ENCODE data around the gene DGKI. TPM values are rescaled to one million over a fixed set of nuclear protein-coding genes. Genes with fewer than 3 reads are reported as not detected.
A peak's percentile ranks its signal among the peaks of the same experiment; 100 is the strongest.

DGKI gene
- total and polyA plus RNA-seq, 8 donors: under 0.01 to 5.1 (median 0.20) TPM; not detected in 3

GRCh38 chr7:137592232-137592896, 254.4 kb downstream of the DGKI start:
- Histone ChIP-seq H3K9me3 (no peaks in the 10 kb centered on the region), H3K27me3 (no peaks in the 10 kb centered on the region), H3K4me1 (peaks cover 0 to 18% (median 4%) of the 10 kb centered on the region in 4 donors), H3K27ac (peak overlapping the region in 2 of 5 donors; percentile 24 to 33), H3K4me3 (no peak overlapping the region), H3K36me3 (no peaks in the 10 kb centered on the region)
- TF ChIP-seq POLR2AphosphoS5 (IDR thresholded peaks at IDR 0.05): no peak
- TF ChIP-seq, protein P1, sequence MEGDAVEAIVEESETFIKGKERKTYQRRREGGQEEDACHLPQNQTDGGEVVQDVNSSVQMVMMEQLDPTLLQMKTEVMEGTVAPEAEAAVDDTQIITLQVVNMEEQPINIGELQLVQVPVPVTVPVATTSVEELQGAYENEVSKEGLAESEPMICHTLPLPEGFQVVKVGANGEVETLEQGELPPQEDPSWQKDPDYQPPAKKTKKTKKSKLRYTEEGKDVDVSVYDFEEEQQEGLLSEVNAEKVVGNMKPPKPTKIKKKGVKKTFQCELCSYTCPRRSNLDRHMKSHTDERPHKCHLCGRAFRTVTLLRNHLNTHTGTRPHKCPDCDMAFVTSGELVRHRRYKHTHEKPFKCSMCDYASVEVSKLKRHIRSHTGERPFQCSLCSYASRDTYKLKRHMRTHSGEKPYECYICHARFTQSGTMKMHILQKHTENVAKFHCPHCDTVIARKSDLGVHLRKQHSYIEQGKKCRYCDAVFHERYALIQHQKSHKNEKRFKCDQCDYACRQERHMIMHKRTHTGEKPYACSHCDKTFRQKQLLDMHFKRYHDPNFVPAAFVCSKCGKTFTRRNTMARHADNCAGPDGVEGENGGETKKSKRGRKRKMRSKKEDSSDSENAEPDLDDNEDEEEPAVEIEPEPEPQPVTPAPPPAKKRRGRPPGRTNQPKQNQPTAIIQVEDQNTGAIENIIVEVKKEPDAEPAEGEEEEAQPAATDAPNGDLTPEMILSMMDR (IDR thresholded peaks at IDR 0.05): peak in 5 of 7 experiments; percentile 22 to 50 (median 30)
- peak in 1 of 2 donors; percentile 87 for DNase-seq
- 26 to 32% (median 31%) methylated on average over 6 of the region's 6 CpGs for WGBS, 5 donors
- intact Hi-C loops (cut with DNase I; ENCODE audit: low total_unique reads): no loop called here

DNA sequence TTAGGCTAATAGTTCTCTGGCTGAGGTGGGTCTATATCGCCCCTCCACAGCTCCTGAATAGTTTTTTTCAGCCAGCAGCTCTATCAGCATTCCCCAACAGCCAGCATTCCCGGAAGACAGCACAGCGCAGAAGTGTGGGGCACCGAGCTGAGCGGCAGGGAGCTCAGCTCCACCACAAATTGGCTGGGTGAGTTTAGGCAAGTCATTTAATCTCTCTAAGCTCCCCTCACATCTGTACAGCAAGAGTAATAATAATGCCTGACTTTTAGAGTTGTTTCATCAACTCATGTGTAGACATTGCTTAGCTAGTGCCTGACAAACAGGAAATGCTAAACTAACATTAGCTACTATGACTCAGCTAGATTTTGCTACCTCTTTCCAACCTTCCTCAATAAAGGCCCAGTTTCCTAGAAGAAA, 255.3 kb downstream of the DGKI start:
- intact Hi-C loops (cut with DNase I; ENCODE audit: low total_unique reads): no loop called here
- peaks cover 0 to 18% (median 4%) of the 10 kb centered on the region in 4 donors for H3K4me1 ChIP-seq
- H3K4me3 ChIP-seq: no peak overlapping the region
- no peaks in the 10 kb centered on the region for H3K36me3 ChIP-seq
- no peaks in the 10 kb centered on the region for H3K9me3 ChIP-seq
- DNase-seq: peak in 1 of 2 donors; percentile 31
- WGBS, 5 donors: 53 to 73% (median 70%) methylated on average over 5 of the region's 5 CpGs
- H3K27ac ChIP-seq: peak overlapping the region in 3 of 5 donors; percentile 0 to 44 (median 33)
- no peaks in the 10 kb centered on the region for H3K27me3 ChIP-seq
- TF ChIP-seq EP300 (IDR thresholded peaks at IDR 0.05) (no peak), POLR2AphosphoS5 (IDR thresholded peaks at IDR 0.05) (peak in 1 of 3 donors; percentile 23), POLR2A (IDR thresholded peaks at IDR 0.05) (no peak)
- TF ChIP-seq, protein P1 (IDR thresholded peaks at IDR 0.05): no peak

DNA sequence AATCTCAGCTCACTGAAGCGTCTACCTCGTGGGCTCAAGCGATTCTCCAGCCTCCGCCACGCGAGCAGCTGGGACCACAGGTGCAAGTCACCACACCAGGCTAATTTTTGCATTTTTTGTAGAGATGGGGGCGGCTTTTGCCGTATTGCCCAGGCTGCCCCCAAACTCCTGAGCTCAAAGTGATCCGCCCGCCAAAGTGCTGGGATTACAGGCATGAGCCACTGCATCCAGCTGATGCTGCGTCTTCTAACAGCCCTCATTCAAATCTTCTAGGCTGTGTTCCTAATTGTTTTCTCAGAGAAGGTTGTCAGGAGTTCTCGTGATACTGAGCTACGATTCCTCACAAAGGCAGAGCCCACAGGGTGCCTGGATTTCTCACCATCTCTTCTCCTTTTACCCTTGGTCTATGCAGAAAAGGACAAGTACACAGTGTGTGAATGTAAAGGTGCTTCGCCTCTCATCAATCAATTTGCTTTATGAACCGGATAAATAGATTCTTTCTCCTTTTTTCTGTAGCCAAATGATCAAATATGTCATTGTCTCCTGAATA, 255.9 kb downstream of the DGKI start:
- DNase-seq: no peak
- H3K27ac ChIP-seq: peak overlapping the region in 3 of 5 donors; percentile 0 to 44 (median 33)
- H3K4me3 ChIP-seq: no peak overlapping the region
- no peaks in the 10 kb centered on the region for H3K9me3 ChIP-seq
- no peaks in the 10 kb centered on the region for H3K36me3 ChIP-seq
- 80 to 89% (median 86%) methylated on average over 15 of the region's 15 CpGs for WGBS, 5 donors
- peaks cover 0 to 18% (median 4%) of the 10 kb centered on the region in 4 donors for H3K4me1 ChIP-seq
- no peak for TF ChIP-seq POLR2A (IDR thresholded peaks at IDR 0.05)
- no peak for TF ChIP-seq EP300 (IDR thresholded peaks at IDR 0.05)
- TF ChIP-seq POLR2AphosphoS5 (IDR thresholded peaks at IDR 0.05): no peak
- TF ChIP-seq, protein P1 (IDR thresholded peaks at IDR 0.05): no peak
- intact Hi-C loops (cut with DNase I; ENCODE audit: low total_unique reads): no loop called here
- H3K27me3 ChIP-seq: no peaks in the 10 kb centered on the region

DNA sequence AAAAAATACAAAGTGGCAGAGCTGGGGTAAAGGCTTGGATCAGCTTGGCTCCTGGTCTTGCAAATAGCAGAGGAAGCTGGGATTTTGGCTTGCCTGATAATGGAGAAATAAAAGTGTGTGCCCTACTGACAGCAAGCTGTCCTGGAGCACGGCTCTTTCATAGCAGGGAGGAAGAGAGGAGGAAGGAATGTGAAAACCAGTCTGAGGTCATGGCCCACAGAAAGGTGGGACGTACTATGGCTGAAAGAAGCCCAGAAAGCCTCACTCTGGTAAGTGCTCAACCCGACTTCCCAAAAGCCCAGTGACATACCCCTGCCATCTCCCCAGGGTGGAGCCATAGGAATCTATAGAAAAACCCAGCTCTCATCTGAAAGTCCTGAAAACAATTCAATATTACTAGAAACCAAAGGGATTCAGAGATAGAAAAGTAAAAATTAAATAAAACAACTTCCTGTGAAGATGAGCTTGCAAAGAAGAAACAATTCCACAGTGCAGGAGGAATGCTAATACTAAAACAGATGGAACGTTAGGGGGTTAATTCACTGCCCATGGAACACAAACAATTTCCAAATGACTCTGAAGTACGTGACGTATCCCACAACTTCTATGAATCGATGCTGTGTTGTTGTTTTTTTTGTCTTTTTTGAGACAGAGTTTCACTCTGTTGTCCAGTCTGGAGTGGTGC, 256.6 kb downstream of the DGKI start:
- 66 to 71% (median 67%) methylated on average over 7 of the region's 7 CpGs for WGBS, 5 donors
- intact Hi-C loops (cut with DNase I; ENCODE audit: low total_unique reads): no loop called here
- H3K4me1 ChIP-seq: peaks cover 0 to 18% (median 4%) of the 10 kb centered on the region in 4 donors

More for the DNA sequence above, 256.6 kb downstream of the DGKI start:
- Histone ChIP-seq H3K27me3 (no peaks in the 10 kb centered on the region), H3K27ac (no peak overlapping the region), H3K4me3 (no peak overlapping the region), H3K36me3 (no peaks in the 10 kb centered on the region), H3K9me3 (no peaks in the 10 kb centered on the region)
- no peak for DNase-seq
- TF ChIP-seq, protein P1 (IDR thresholded peaks at IDR 0.05): no peak
- no peak for TF ChIP-seq EP300 (IDR thresholded peaks at IDR 0.05)
- no peak for TF ChIP-seq POLR2AphosphoS5 (IDR thresholded peaks at IDR 0.05)

Data from stomach (tissue), 9 donors.